K562 (cell line): Measurements from ENCODE around the gene KRT38. TPM values are rescaled to one million over a fixed set of nuclear protein-coding genes. Genes with fewer than 3 reads are reported as not detected.

Experiments used
- ATAC-seq: fragments of 200-7000 bp; cut with Tn5 transposase; 3 replicates; pipeline ENCODE4 v1.9.1; 2020; ENCODE audit warnings: moderate library complexity
- BruUV-seq: library from RNA; stranded (reverse); fragments of 400-500 nt; replicated peaks from 2 replicates; lab custom pipeline; 2021; lab: Mats Ljungman, UMichigan
- CTCF ChIA-PET: fragments of 300-600 bp; formaldehyde crosslinking; extraction: SDS; loops from one replicate; lab custom pipeline; 2021; ENCODE audit warnings: low intra/inter-chr PET ratio; lab: Yijun Ruan, JAX
- POLR2A ChIA-PET: fragments of 300-600, 350-650 bp; sonication (Branson Sonifier 250); formaldehyde crosslinking; extraction: SDS; loops from one replicate; lab custom pipeline; 2021; ENCODE audit warnings: antibody characterized with exemption, inconsistent platforms; lab: Yijun Ruan, JAX
- DNase-seq, 4 experiments: peaks; one replicate each; pipeline versions ENCODE4 v3.0.0 to v3.0.0-alpha.2; 2011 to 2018; ENCODE audit warnings: low spot score in 3 of 4, mixed read lengths in 3 of 4; ENCODE audit errors: extremely low read depth in 1 of 4
- FAIRE-seq: peaks from 2 replicates; lab custom pipeline; 2011; peaks lifted over from hg19 to GRCh38; lab: Jason Lieb, UNC
- H2AFZ ChIP-seq: 2 replicates; pipeline ENCODE4 v1.6.0; 2011; ENCODE audit warnings: low read depth, low read length, control low read depth, inconsistent platforms
- H3K27ac ChIP-seq: fragments of 200-600 bp; 3 replicates; pipeline ENCODE4 v1.8.0; 2011; ENCODE audit warnings: low read depth, mild to moderate bottlenecking, control low read depth, inconsistent platforms, low read length, moderate library complexity, mixed read lengths; ENCODE audit errors: extremely low read depth
- H3K27me3 ChIP-seq, 2 experiments: fragments of 300-600 bp in 1 of 2; 2 replicates in 1 of 2; 3 replicates in 1 of 2; pipeline versions ENCODE4 v1.6.0 to v1.8.0; 2011; ENCODE audit warnings: inconsistent platforms in 2 of 2, low read length in 2 of 2, mild to moderate bottlenecking in 1 of 2, mixed read lengths in 1 of 2, moderate library complexity in 1 of 2; ENCODE audit not compliant: control insufficient read depth in 2 of 2, insufficient read depth in 2 of 2
- H3K36me3 ChIP-seq: fragments of 300-600 bp; 3 replicates; pipeline ENCODE4 v1.8.0; 2011; ENCODE audit warnings: mild to moderate bottlenecking, low read length, inconsistent platforms; ENCODE audit not compliant: control insufficient read depth, insufficient read depth
- H3K4me1 ChIP-seq, 2 experiments: fragments of 200-600 bp in 1 of 2; replicated peaks in 1 of 2; 2 replicates in 1 of 2; 3 replicates in 1 of 2; pipeline versions ENCODE4 v1.5.1 to v1.8.0; 2011; ENCODE audit warnings: inconsistent platforms in 2 of 2, low read length in 2 of 2, mild to moderate bottlenecking in 1 of 2, mixed read lengths in 1 of 2, moderate library complexity in 1 of 2; ENCODE audit not compliant: control insufficient read depth in 2 of 2, insufficient read depth in 2 of 2
- H3K4me2 ChIP-seq: 2 replicates; pipeline ENCODE4 v1.6.1; 2011; ENCODE audit warnings: low read length, control low read depth, inconsistent platforms, mixed read lengths; ENCODE audit not compliant: insufficient read depth
- H3K4me3 ChIP-seq: fragments of 200-600 bp; sonication (generic), shearing (Covaris generic); 2 replicates; pipeline ENCODE4 v1.5.1; 2016; ENCODE audit warnings: control low read depth, inconsistent platforms
- H3K79me2 ChIP-seq: fragments of 200-600 bp; 3 replicates; pipeline ENCODE4 v1.8.0; 2011; ENCODE audit warnings: low read length, inconsistent platforms; ENCODE audit not compliant: control insufficient read depth, insufficient read depth
- H3K9ac ChIP-seq, 2 experiments: 2 replicates each; pipeline versions ENCODE4 v1.6.0 to v1.6.1; 2011; ENCODE audit warnings: low read depth in 2 of 2, low read length in 2 of 2, control low read depth in 1 of 2, inconsistent platforms in 1 of 2, mild to moderate bottlenecking in 1 of 2, mixed read lengths in 1 of 2; ENCODE audit not compliant: insufficient read depth in 1 of 2
- H3K9me1 ChIP-seq: one replicate; pipeline ENCODE4 v1.6.0; 2011; ENCODE audit warnings: inconsistent platforms, mild to moderate bottlenecking, low read length, moderate library complexity; ENCODE audit not compliant: control insufficient read depth, insufficient read depth
- H3K9me3 ChIP-seq: replicated peaks from 2 replicates; pipeline ENCODE4 v1.5.1; 2011; ENCODE audit warnings: low read depth, low read length, inconsistent platforms; ENCODE audit not compliant: control insufficient read depth, insufficient read depth
- H4K20me1 ChIP-seq: replicated peaks from 2 replicates; pipeline ENCODE4 v1.6.1; 2011; ENCODE audit warnings: low read length, inconsistent platforms, mixed read lengths; ENCODE audit not compliant: control insufficient read depth, insufficient read depth
- CXXC5 ChIP-seq: fragments of 250-450 bp; sonication (Bioruptor Pico); IDR thresholded peaks from 2 replicates; pipeline ENCODE4 v1.8.0; 2022; ENCODE audit warnings: inconsistent platforms, mild to moderate bottlenecking, moderate library complexity
- GTF2F1 ChIP-seq: IDR thresholded peaks from 2 replicates; pipeline ENCODE4 v1.6.1; 2011; ENCODE audit warnings: low read depth, low read length, improper control_type of control experiment
- MIER1 ChIP-seq: fragments of 450-650 bp; IDR thresholded peaks from 2 replicates; pipeline ENCODE4 v1.6.1; 2016; ENCODE audit warnings: antibody characterized with exemption, mild to moderate bottlenecking, low read depth
- MYNN ChIP-seq, 2 experiments: sonication (generic); formaldehyde crosslinking in 1 of 2; IDR thresholded peaks; 2 replicates each; pipeline versions ENCODE4 v1.5.0 to v1.6.1; 2016 to 2020; ENCODE audit warnings: antibody characterized with exemption in 1 of 2, missing genetic modification reagents in 1 of 2
- PHTF2 ChIP-seq: fragments of 250-450 bp; sonication (Bioruptor Pico); IDR thresholded peaks from 2 replicates; pipeline ENCODE4 v1.5.0; 2021; ENCODE audit warnings: mild to moderate bottlenecking
- RNF2 ChIP-seq: sonication (generic); IDR thresholded peaks from 2 replicates; pipeline ENCODE4 v1.6.1; 2016
- ZNF140 ChIP-seq: fragments of 250-450 bp; sonication (Bioruptor Pico); IDR thresholded peaks from 2 replicates; pipeline ENCODE4 v1.8.0; 2021; ENCODE audit warnings: moderate library complexity, mild to moderate bottlenecking, inconsistent platforms
- WGBS: fragments of 100-300 bp; shearing (Covaris generic); methylation state at CpG from one replicate; pipeline ENCODE4 v1.1.6; 2016; ENCODE audit warnings: low coverage, mixed read lengths; ENCODE audit not compliant: insufficient coverage; ENCODE audit errors: missing lambda C conversion rate; 5-methylcytosine and 5-hydroxymethylcytosine counted together
- in situ Hi-C: fragments of 300-500 bp; cut with MboI; formaldehyde crosslinking; loops from 4 replicates; pipeline ENCODE4 v1.15.0; 2018; ENCODE audit warnings: inconsistent platforms, mixed read lengths
- intact Hi-C: fragments of 100-400 bp; cut with micrococcal nuclease; formaldehyde crosslinking; loops from 2 replicates; pipeline ENCODE4 v1.14.2; 2022
- polyA plus RNA-seq, 8 experiments: library from polyadenylated mRNA; depleted of rRNA in 4 of 8; stranded (reverse) in 5 of 8; unstranded in 3 of 8; fragments of >200 nt; fragmentation: Nextera tagmentation in 2 of 8; fragmentation: Illumina TruSeq in 1 of 8; extraction: Ambion mirVana in 2 of 8; extraction: Trizol in 1 of 8; gene quantifications; 2 replicates each; pipeline versions ENCODE4 v1.2.1 to v1.2.3, GENCODE V29; 2011 to 2014; ENCODE audit warnings: inconsistent platforms in 1 of 8, missing spikeins in 1 of 8
- total RNA-seq, 7 experiments: library from RNA; depleted of rRNA in 6 of 7; stranded (reverse); fragments of >200 nt in 6 of 7; fragmentation: Illumina TruSeq in 2 of 7; extraction: Trizol in 2 of 7; gene quantifications; 2 replicates each; pipeline versions ENCODE4 v1.2.1 to v1.2.3, GENCODE V29; 2011 to 2021; ENCODE audit warnings: low replicate concordance in 1 of 7
- TF ChIP-seq, protein P1 (sequence below), 2 experiments: fragments of 450-650 bp in 1 of 2; IDR thresholded peaks; 2 replicates each; pipeline ENCODE4 v1.6.1; 2011 to 2017; ENCODE audit warnings: low read depth in 2 of 2, antibody characterized with exemption in 1 of 2, borderline replicate concordance in 1 of 2, low read length in 1 of 2, mild to moderate bottlenecking in 1 of 2, mixed read lengths in 1 of 2; ENCODE audit not compliant: control insufficient read depth in 1 of 2
- TF ChIP-seq, protein P2 (sequence below): sonication (generic); formaldehyde crosslinking; IDR thresholded peaks from 2 replicates; pipeline ENCODE4 v1.8.0; 2022; ENCODE audit warnings: missing genetic modification reagents, mild to moderate bottlenecking, borderline replicate concordance
- TF ChIP-seq, protein P3 (sequence below): sonication (generic); formaldehyde crosslinking; IDR thresholded peaks from 2 replicates; pipeline ENCODE4 v1.4.0; 2020; ENCODE audit warnings: mild to moderate bottlenecking, missing genetic modification reagents

The KRT38 gene
- total and polyA plus RNA-seq, 9 of the 15 experiments (the other 6 are each of a cell fraction or from before 2014, with no cell fraction given) = not detected

DNA sequence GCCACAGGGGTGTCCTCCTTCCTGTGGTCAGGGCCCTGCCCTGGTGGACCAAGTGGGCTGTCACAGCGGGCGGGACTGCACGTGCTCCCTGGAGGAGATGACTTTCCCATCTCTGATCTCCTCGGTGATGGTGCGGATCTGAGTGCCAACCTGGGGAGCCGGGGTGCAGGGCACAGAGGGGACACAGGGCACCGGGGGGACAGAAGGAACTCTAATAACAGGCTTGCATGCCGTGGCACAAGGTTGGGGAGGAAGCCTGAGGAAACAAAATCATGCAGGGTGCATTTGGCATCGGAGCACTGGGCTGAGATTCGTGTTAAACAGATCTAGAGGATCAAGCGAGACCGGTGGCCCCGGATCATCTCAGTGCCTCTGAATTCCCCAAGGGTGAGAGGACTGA lies 45.5 kb upstream of the KRT38 start:
- in situ Hi-C loops = loop anchor here (5.0 kb wide), 1 partner anchor 61 kb away; no protein-coding TSS in a partner anchor
- ATAC-seq = no peak
- peaks cover 12% of the 10 kb centered on the region for H4K20me1 ChIP-seq
- no peaks in the 10 kb centered on the region for H3K79me2 ChIP-seq
- H2AFZ ChIP-seq = peak overlapping the region; percentile 60
- H3K9ac ChIP-seq = no peak overlapping the region
- peaks cover 11 to 40% of the 10 kb centered on the region in 2 experiments; a peak in 3 of 5 replicates for H3K27me3 ChIP-seq
- H3K9me1 ChIP-seq = no peaks in the 10 kb centered on the region
- no TSS peak for BruUV-seq
- H3K36me3 ChIP-seq = no peaks in the 10 kb centered on the region
- H3K9me3 ChIP-seq = no peaks in the 10 kb centered on the region
- CTCF ChIA-PET = interaction anchor here (0.6 to 2.9 kb wide), 3 partner anchors 11 to 176 kb away, joined by 4 to 14 read pairs (median 6); no protein-coding TSS in a partner anchor
- no peak overlapping the region for H3K27ac ChIP-seq
- H3K4me3 ChIP-seq = no peak overlapping the region
- no peak for FAIRE-seq
- 38% methylated on average over 13 of the region's 13 CpGs for WGBS
- H3K4me2 ChIP-seq = no peak overlapping the region
- DNase-seq = no peak
- POLR2A ChIA-PET = interaction anchor here (0.6 to 1.0 kb wide), 2 partner anchors 31 to 34 kb away, joined by 3 to 4 read pairs; no protein-coding TSS in a partner anchor
- H3K4me1 ChIP-seq = peaks cover 9 to 22% of the 10 kb centered on the region in 2 experiments; a peak in 4 of 5 replicates
- intact Hi-C loops = loop anchor here (1.0 to 10.0 kb wide), 2 partner anchors 63 to 178 kb away; no protein-coding TSS in a partner anchor
- TF ChIP-seq MIER1 = no peak
- TF ChIP-seq, protein P1, sequence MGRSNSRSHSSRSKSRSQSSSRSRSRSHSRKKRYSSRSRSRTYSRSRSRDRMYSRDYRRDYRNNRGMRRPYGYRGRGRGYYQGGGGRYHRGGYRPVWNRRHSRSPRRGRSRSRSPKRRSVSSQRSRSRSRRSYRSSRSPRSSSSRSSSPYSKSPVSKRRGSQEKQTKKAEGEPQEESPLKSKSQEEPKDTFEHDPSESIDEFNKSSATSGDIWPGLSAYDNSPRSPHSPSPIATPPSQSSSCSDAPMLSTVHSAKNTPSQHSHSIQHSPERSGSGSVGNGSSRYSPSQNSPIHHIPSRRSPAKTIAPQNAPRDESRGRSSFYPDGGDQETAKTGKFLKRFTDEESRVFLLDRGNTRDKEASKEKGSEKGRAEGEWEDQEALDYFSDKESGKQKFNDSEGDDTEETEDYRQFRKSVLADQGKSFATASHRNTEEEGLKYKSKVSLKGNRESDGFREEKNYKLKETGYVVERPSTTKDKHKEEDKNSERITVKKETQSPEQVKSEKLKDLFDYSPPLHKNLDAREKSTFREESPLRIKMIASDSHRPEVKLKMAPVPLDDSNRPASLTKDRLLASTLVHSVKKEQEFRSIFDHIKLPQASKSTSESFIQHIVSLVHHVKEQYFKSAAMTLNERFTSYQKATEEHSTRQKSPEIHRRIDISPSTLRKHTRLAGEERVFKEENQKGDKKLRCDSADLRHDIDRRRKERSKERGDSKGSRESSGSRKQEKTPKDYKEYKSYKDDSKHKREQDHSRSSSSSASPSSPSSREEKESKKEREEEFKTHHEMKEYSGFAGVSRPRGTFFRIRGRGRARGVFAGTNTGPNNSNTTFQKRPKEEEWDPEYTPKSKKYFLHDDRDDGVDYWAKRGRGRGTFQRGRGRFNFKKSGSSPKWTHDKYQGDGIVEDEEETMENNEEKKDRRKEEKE (IDR thresholded peaks at IDR 0.05; ENCODE audit: borderline replicate concordance in 1 of 2, control insufficient read depth in 1 of 2, low read depth in 2 of 2, low read length in 1 of 2) = no peak
- no peak for TF ChIP-seq CXXC5 (CRISPR knock-in tag)
- TF ChIP-seq GTF2F1 = no peak
- TF ChIP-seq PHTF2 = no peak
- TF ChIP-seq ZNF140 (CRISPR knock-in tag) = no peak
- TF ChIP-seq, protein P2, sequence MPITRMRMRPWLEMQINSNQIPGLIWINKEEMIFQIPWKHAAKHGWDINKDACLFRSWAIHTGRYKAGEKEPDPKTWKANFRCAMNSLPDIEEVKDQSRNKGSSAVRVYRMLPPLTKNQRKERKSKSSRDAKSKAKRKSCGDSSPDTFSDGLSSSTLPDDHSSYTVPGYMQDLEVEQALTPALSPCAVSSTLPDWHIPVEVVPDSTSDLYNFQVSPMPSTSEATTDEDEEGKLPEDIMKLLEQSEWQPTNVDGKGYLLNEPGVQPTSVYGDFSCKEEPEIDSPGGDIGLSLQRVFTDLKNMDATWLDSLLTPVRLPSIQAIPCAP (CRISPR knock-in tag) = no peak
- no peak for TF ChIP-seq MYNN (IDR thresholded peaks at IDR 0.05)
- no peak for TF ChIP-seq MYNN (CRISPR knock-in tag; IDR thresholded peaks at IDR 0.05)
- TF ChIP-seq RNF2 = no peak
- TF ChIP-seq, protein P3, sequence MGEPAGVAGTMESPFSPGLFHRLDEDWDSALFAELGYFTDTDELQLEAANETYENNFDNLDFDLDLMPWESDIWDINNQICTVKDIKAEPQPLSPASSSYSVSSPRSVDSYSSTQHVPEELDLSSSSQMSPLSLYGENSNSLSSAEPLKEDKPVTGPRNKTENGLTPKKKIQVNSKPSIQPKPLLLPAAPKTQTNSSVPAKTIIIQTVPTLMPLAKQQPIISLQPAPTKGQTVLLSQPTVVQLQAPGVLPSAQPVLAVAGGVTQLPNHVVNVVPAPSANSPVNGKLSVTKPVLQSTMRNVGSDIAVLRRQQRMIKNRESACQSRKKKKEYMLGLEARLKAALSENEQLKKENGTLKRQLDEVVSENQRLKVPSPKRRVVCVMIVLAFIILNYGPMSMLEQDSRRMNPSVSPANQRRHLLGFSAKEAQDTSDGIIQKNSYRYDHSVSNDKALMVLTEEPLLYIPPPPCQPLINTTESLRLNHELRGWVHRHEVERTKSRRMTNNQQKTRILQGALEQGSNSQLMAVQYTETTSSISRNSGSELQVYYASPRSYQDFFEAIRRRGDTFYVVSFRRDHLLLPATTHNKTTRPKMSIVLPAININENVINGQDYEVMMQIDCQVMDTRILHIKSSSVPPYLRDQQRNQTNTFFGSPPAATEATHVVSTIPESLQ = no peak
